ENCODE data around the gene TFAP2B. TPM values are rescaled to one million over a fixed set of nuclear protein-coding genes. Genes with fewer than 3 reads are reported as not detected.

The TFAP2B gene
- total RNA-seq, 1 experiment from 2014 or later, result not detected

Other genes starting within 250 kb of the TFAP2B start
- not detected in 2 replicates for gene TFAP2D, start 105.3 kb upstream of the TFAP2B start, total RNA-seq (2014; rRNA removed; shearing (Covaris generic))

All from HT1080 (cell line).